Measurements from ENCODE around the gene MDM2. TPM values are rescaled to one million over a fixed set of nuclear protein-coding genes. Genes with fewer than 3 reads are reported as not detected.

The MDM2 gene
- total RNA-seq, 1 donor from 2014 or later, result 75.9 TPM

DNA sequence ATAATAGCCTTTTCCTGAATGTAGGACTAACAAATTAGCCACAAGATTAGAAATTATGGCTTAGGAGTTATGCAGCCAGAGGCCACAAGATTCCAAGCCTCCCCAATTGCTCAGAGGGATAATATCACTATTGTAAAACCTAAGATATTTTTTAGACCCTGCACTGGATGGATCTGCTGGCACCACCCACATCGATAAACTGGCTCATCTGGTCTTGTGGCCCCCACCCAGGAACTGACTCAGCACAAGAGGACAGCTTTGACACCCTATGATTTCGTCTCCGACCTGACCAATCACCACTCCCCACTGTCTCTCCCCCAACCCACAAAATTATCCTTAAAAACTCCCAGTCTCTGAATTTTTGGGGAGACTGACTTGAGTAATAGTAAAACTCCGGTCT is 70.3 kb downstream of the MDM2 start:
- H3K4me1 ChIP-seq, result no peaks in the 10 kb centered on the region
- TF ChIP-seq, protein P1, sequence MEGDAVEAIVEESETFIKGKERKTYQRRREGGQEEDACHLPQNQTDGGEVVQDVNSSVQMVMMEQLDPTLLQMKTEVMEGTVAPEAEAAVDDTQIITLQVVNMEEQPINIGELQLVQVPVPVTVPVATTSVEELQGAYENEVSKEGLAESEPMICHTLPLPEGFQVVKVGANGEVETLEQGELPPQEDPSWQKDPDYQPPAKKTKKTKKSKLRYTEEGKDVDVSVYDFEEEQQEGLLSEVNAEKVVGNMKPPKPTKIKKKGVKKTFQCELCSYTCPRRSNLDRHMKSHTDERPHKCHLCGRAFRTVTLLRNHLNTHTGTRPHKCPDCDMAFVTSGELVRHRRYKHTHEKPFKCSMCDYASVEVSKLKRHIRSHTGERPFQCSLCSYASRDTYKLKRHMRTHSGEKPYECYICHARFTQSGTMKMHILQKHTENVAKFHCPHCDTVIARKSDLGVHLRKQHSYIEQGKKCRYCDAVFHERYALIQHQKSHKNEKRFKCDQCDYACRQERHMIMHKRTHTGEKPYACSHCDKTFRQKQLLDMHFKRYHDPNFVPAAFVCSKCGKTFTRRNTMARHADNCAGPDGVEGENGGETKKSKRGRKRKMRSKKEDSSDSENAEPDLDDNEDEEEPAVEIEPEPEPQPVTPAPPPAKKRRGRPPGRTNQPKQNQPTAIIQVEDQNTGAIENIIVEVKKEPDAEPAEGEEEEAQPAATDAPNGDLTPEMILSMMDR (IDR thresholded peaks at IDR 0.05), result no peak
- TF ChIP-seq POLR2AphosphoS5 (IDR thresholded peaks at IDR 0.05; ENCODE audit: insufficient read depth in 1 of 2, low read depth in 1 of 2) (no peak), POLR2A (IDR thresholded peaks at IDR 0.05) (no peak)
- no peaks in the 10 kb centered on the region for H3K9me3 ChIP-seq
- H3K27ac ChIP-seq, result no peak overlapping the region
- H3K4me3 ChIP-seq, result no peak overlapping the region
- H3K27me3 ChIP-seq, result no peaks in the 10 kb centered on the region
- no peak for DNase-seq (ENCODE audit: extremely low spot score in 2 of 2)
- intact Hi-C loops (cut with DNase I), result no loop called here
- H3K36me3 ChIP-seq, result no peaks in the 10 kb centered on the region

DNA sequence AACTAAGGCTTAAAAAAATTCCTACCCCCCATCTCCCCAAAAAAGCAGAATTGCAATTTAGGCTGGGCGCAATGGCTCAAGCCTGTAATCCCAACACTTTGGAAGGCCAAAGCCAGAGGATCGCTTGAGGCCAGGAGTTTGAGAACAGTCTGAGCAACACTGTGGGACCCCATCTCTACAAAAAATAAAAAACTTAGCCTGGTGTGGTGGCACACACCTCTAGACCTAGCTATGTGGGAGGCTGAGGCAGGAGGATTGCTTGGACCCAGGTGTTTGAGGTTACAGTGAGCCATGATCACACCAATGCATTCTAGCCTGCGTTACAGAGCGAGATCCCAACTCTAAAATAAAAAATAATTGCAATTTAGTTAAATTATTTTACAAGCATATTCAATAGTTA is 70.9 kb downstream of the MDM2 start:
- Histone ChIP-seq H3K9me3 (no peaks in the 10 kb centered on the region), H3K36me3 (no peaks in the 10 kb centered on the region), H3K27ac (no peak overlapping the region), H3K4me1 (no peaks in the 10 kb centered on the region), H3K4me3 (no peak overlapping the region), H3K27me3 (no peaks in the 10 kb centered on the region)
- DNase-seq (ENCODE audit: extremely low spot score in 2 of 2), result no peak
- intact Hi-C loops (cut with DNase I), result no loop called here
- no peak for TF ChIP-seq POLR2AphosphoS5 (IDR thresholded peaks at IDR 0.05; ENCODE audit: insufficient read depth in 1 of 2, low read depth in 1 of 2)
- TF ChIP-seq POLR2A (IDR thresholded peaks at IDR 0.05), result no peak
- TF ChIP-seq, protein P1 (IDR thresholded peaks at IDR 0.05), result no peak

DNA sequence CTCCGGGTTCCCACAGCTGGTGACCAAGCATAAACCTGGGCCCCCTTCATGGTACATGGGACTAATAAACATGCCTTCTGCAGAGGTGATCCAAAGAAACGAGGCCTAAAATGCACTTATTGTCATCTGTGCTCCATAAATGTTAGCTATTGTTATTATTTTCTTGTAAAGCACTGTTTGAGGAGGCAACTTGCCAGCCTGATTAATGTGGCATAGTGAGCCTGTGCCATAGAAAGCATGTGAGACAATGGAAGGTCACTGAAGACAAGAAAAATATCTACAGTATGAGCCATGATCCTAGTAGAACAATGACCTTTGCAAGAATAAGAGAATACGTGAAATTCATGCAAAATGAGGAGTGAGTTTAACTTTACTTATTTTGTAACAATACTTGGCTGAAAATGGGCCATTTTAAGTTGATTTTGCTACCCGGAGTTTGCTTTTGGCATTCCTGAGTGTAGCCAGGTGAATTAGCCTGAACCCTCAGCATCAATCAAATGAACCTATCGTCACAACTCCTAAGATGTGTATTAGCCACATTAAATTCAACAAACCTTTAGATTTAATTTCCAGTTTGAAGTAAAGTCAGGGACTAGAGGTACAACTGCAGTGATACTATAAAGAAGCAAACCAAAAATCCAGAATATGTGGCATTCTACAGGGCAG is 72.8 kb downstream of the MDM2 start:
- H3K4me3 ChIP-seq, result no peak overlapping the region
- no peaks in the 10 kb centered on the region for H3K36me3 ChIP-seq
- no peak for TF ChIP-seq POLR2AphosphoS5 (IDR thresholded peaks at IDR 0.05; ENCODE audit: insufficient read depth in 1 of 2, low read depth in 1 of 2)
- DNase-seq (ENCODE audit: extremely low spot score in 2 of 2), result no peak
- no peaks in the 10 kb centered on the region for H3K4me1 ChIP-seq
- no peaks in the 10 kb centered on the region for H3K27me3 ChIP-seq
- H3K9me3 ChIP-seq, result no peaks in the 10 kb centered on the region
- intact Hi-C loops (cut with DNase I), result no loop called here
- no peak overlapping the region for H3K27ac ChIP-seq

DNA sequence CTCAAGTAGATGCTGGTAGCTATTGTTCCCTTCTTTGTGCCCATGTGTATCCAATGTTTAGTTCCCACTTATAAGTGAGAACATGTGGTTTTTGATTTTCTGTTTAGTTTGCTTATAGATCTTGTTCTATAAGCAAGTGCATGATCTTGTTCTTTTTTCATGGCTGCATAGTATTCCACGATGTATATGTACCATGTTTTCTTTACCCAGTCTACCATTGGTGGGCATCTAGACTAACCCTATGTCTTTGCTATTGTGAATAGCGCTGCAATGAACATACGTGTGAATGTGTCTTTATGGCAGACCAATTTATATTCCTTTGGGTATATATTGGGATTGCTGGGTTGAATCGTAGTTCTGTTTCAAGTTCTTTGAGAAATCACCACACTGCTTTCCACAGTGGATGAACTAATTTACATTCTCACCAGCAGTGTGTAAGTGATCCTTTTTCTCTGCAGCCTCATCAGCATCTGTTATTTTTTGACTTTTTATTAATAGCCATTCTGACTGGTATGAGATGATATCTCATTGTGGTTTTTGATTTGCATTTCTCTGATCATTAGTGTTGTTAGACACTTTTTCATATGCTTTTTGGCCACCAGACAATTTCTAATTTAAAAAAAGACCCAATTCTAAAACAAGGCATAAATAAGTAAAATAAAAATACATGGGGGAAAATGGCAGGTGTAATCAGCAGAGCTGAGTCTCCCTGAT is 74.4 kb downstream of the MDM2 start:
- Histone ChIP-seq H3K27me3 (no peaks in the 10 kb centered on the region), H3K4me1 (no peaks in the 10 kb centered on the region), H3K4me3 (no peak overlapping the region), H3K36me3 (no peaks in the 10 kb centered on the region), H3K27ac (no peak overlapping the region), H3K9me3 (no peaks in the 10 kb centered on the region)
- DNase-seq (ENCODE audit: extremely low spot score in 2 of 2), result no peak
- intact Hi-C loops (cut with DNase I), result no loop called here
- TF ChIP-seq POLR2A (IDR thresholded peaks at IDR 0.05), result no peak
- TF ChIP-seq, protein P1 (IDR thresholded peaks at IDR 0.05), result no peak
- no peak for TF ChIP-seq POLR2AphosphoS5 (IDR thresholded peaks at IDR 0.05; ENCODE audit: insufficient read depth in 1 of 2, low read depth in 1 of 2)

DNA sequence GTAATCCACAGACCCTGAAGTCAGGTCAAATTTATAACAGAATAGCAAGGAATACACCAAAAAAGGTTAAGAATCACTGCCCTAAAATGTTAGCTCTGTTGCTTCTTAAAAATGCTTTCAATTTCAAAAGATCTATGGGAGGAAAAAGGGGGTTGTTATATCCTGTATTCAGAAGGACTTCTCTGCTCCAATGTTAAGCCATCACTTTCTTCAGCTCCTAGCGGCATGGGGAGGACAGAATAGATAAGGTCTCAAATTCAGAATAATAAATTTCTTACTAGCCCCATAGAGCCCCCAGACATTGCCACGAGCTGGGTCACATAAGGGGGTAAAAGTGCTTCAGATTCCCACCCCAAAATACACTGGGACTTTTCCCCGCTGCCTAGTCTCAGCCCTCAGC is 75.2 kb downstream of the MDM2 start:
- TF ChIP-seq, protein P1 (IDR thresholded peaks at IDR 0.05), result no peak
- TF ChIP-seq POLR2AphosphoS5 (IDR thresholded peaks at IDR 0.05; ENCODE audit: insufficient read depth in 1 of 2, low read depth in 1 of 2) (no peak), POLR2A (IDR thresholded peaks at IDR 0.05) (no peak)
- no peak overlapping the region for H3K4me3 ChIP-seq
- H3K4me1 ChIP-seq, result no peaks in the 10 kb centered on the region
- DNase-seq (ENCODE audit: extremely low spot score in 2 of 2), result no peak
- no peak overlapping the region for H3K27ac ChIP-seq
- H3K27me3 ChIP-seq, result no peaks in the 10 kb centered on the region
- H3K36me3 ChIP-seq, result no peaks in the 10 kb centered on the region
- no peaks in the 10 kb centered on the region for H3K9me3 ChIP-seq
- intact Hi-C loops (cut with DNase I), result no loop called here

Data from vagina (tissue), 2 donors.